Activated CD8-positive, alpha-beta memory T cell treated with anti-CD3 and anti-CD28 coated beads, Interleukin-2, amount 50 U/mL, for 48 hours (primary cell): ENCODE results near the gene ANKRD12.
A peak's percentile ranks its signal among the peaks of the same experiment; 100 is the strongest.

Source experiments
- DNase-seq: peaks from one replicate; pipeline ENCODE4 v3.0.0-alpha.2; 2020

Gene ANKRD12

DNA sequence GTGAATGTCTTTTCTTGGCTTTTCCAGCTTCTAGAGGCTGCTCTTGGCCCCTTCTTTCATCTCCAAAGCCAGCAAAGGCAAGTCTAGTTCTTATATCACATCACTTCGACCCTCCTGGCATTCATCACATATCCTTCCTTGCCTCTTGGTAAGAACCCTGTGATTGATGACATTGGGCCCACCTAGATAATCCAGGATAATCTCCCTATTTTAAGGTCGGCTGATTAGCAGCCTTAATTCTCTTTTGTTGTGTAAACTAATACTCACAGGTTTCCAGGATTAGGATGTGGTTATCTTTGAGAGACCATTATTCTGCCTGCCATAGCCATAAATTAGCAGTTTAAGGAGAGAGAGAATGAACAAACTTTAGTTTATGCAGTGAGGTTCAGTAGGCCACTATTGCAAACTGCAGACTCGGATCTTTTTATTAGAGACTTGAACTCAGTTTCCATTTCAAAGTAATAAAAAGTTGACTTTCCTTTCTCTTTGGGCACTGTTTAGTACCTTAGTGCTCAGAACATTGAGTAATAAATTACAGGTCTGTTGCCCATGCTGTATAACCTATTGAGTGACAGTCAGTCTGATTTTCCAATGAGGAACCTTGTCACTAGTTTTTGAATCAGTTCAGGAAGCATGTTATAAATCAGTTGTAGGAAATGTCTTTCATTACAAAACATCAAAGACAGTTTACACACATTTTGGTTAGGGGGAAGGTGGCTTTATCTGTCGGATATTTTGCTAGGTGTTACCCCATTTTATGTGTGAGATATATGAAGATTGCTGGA lies 29.6 kb upstream of the ANKRD12 start:
- DNase-seq: no peak

DNA sequence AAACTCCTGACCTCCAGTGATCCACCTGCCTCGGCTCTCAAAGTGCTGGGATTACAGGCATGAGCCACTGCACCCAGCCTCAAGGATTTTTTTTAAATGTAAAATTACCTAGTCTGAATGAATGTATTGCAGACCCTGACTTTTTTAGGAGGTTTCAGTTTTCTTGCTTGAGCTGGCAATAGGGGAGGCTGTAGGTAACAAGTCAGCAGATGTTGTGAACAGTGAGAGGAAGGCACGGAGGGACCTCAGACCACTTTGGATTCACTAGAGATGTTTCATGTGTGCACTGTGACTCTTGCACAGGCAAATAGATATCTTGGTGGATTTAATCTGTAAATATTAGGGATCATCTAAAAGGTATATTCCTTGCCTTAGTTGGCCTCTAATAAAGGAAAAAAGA lies 27.7 kb upstream of the ANKRD12 start:
- no peak for DNase-seq

DNA sequence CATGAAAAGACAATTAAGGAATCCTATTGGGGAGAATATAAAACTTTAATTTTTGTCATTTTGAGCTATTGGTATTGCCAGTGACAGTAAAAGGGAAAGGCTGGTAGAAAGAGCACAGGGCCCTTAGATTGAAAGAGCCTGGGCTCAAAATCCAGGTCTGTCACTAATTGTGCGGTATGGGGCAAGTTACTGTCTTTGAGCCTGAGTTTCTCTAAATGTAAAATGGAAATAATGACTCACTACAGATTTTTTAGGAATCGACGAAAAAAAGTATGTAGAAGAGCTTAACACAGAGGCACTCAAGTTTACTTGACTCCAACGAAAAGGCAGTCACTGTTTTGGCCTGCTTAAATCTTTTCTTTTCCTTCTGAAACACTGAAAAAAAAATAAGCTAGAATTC lies 27.1 kb upstream of the ANKRD12 start:
- DNase-seq: no peak

DNA sequence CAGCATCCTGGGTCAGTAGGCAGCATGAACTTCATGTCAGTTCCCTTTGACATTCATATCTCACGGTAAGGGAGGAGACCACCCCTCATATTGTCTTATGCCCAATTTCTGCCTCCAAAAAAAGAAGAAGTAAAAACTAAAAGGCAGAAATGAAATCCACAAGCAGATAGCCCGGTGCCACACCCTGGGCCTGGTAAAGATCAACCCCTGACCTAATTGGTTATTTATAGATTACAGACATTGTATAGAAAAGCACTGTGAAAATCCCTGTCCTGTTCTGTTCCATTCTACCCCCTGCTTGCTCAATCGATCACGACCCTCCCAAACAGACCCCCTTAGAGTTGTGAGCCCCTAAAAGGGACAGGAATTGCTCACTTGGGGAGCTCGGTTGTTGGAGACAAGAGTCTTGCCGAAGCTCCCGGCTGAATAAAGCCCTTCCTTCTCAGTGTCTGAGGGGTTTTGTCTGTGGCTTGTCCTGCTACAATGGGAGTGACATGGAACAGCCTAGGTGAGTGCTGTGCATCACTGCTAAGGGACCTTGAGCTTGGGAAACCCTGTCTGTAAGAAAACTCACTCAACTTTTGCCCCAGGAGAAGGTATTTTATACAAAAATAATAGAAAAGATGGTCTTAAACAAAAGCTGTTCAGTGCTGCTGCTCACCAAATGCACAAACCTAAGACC lies 23.0 kb upstream of the ANKRD12 start:
- no peak for DNase-seq

DNA sequence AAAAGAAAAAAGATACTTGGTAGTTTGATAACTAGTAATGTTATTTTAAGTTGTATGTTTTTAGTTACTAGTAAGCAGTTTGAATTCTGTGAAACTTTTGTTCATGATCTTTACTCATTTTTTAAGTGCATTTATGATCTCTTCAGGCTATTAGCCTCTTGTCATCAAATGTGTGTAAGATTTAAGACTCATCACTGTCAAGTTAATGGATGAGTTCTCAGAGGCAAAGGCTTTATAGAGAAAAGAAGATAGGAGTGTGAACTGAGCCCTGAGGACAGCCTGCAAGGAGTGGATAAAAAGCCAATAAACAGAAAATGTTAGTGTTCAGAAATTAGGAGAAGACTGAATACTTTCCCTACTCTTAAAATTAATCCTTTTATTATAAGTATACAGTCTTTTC lies 20.6 kb upstream of the ANKRD12 start:
- DNase-seq: no peak

DNA sequence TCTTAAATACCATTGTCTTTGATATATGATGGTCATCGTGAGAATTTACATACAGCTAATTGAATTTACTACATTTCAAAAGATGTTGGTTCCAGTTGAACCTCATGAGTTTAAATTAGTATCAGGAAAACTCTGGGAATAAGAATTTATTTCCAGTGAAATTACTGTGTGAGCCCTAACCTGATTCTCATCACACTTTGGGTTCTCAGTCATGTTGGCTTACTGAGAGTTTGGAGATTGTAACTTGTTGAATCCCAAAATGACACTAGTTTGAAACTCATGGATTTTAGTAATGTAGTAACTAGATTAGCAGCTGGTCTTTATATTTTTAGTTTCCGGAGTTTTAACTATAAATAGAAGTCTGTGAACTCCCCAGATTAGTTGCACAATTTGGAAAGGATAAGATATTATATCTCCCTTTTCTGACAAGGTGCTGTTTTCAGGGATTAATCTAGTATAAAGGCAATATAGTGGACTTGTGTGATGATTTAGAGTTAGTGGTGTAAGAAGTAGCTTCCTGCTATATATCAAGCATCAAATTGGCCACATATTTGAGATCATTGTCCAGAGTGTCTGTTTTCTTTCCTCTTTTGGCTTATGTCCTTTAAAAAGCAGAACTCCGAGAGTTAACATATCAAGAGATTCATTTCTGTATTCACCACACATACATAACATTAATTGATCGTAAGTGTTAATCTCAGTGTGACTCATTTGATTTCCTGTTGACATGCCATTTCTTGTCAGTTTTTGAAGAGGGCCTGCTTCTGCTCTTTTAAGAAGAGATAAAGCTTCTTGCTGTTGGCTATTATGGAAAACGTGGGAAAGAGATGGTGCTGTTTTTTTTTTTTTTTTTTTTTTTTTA lies 18.4 kb upstream of the ANKRD12 start:
- DNase-seq: no peak

DNA sequence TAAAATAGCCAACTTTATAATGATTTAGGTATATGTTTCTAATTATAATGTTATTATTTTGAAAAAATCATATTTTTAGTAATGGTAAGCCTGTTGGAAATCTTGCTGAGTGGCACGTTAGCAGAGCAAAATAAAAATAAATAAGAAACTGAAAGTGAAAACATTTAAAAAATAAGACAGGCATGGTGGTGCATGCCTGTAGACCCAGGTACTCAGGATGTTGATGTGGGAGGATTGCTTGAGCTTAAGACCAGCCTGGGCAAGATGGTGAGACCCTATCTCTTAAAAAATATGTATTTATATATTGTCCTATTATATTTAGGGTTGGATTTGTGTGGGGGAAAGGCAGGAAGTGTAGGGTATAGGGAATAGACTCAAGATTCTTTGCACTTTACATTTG lies 15.8 kb upstream of the ANKRD12 start:
- DNase-seq: no peak

DNA sequence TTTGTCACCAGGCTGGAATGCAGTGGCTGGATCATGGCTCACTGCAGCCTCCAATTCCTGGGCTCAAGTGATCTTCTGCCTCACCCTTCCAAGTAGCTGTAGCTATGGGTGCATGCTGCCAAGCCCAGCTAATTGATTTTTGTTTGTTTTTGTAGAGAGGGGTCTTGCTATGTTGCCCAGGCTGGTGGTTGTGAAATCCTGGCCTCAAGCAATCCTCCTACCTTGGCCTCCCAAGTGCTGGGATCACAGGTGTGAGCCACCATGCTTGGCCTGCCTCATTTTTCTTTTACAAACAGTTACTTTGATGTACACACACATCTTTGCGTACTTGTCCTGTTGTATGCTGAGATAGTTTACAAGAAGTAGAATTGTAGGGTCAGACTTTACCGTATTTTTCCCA lies 13.1 kb upstream of the ANKRD12 start:
- no peak for DNase-seq

DNA sequence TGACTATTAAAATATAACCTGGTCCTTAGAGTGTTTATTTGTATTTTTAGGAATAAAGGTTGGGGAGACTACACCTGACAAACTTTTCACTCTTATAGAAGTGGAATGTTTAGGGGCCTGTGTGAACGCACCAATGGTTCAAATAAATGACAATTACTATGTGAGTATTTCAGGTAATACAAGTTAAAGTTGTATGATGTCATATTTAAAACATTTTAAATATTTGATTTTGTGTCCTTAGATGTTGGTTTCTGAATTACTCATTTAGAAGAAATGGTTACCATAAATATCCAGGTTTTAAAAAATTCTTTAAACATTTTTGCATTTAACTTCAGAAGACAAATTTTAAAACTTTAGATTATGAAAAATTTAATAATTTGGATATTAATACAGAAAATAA lies 11.8 kb upstream of the ANKRD12 start:
- DNase-seq: no peak

DNA sequence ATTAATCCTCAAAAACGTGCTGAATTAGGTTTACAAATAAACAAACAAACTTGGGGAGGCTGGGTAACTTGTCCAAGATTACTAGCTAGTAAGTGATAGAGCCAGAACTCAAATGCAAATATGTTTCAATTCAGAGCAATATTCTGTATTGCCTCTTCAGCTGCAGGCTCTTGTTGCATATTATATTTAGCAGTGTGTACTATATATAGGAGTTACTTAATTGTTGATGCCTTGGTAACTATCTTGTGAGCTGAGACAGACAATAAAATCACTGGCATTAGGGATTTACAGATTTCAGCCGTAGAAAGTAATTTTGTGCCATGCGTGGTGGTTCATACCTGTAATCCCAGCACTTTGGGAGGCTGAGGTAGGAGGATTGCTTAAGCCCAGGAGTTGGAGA lies 10.2 kb upstream of the ANKRD12 start:
- DNase-seq: no peak

DNA sequence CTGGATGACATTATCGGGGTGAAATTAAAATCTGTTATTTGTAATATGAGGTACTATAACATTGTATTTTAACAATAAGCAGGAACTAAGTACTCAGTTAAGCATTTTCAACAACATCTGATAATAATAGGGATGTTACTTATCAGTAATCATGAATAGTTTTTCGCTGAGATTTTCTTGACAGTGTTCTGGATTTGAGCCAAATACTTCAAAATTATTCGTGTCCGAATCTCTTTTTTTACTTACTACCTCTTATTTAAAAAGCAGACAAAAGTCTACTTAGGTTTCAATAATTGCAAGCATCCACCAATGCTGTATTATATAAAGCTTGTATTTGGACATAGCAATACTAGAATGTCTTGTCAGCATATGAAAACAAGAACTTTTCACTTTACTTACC lies 6.4 kb upstream of the ANKRD12 start:
- DNase-seq: no peak

DNA sequence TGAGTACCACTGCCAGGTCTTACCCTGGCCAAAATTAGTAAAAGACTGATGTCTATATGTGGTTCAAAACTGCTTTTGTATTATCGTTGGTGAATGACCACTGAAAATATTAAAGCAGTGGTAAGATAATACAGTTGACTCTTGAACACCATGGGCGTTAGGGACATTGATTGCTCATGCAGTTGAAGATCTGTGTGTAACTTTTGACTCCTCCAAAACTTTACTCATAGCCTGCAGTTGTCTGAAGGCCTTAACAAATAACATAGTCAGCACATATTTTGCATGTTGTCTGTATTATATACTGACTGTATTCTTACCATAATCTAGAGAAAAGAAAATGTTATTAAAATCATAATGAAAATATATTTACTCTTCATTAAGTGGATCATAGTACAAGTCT lies 5.8 kb upstream of the ANKRD12 start:
- DNase-seq: no peak

DNA sequence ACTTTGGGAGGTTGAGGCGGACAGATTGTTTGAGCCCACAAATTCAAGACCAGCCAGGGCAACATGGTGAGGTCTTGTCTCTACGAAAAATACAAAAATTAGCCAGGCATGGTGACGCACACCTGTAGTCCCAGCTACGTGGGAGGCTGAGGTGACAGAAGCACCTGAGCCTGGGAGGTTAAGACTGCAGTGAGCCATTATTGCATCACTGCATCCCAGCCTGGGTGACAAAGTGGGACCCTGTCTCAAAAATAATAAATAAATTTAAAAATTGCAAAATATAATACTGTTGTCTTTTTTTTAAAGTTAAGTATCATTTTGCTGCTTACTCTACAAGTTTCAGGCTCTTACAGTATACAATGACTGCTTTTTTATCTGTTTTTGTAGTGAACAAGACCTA lies 4.0 kb upstream of the ANKRD12 start:
- no peak for DNase-seq

DNA sequence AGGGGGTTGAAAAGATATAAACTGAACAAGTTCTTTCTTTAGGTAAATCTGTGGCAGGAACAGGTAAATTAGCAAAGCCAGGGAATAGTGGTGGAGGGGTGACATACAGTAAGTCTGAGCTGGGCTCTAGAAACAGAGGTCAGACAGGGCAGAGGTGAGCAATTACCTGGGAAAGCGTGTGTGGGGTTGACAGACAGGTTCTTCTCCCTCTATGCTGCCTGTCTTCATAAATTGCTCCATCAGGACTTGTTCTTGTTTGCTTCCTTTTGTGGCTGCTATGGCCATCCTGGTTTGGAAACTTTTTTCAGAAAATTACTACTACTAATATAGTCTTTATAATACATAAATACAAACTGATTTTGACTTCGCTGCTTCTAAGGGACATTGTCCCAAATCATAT lies 3.4 kb upstream of the ANKRD12 start:
- DNase-seq: no peak

DNA sequence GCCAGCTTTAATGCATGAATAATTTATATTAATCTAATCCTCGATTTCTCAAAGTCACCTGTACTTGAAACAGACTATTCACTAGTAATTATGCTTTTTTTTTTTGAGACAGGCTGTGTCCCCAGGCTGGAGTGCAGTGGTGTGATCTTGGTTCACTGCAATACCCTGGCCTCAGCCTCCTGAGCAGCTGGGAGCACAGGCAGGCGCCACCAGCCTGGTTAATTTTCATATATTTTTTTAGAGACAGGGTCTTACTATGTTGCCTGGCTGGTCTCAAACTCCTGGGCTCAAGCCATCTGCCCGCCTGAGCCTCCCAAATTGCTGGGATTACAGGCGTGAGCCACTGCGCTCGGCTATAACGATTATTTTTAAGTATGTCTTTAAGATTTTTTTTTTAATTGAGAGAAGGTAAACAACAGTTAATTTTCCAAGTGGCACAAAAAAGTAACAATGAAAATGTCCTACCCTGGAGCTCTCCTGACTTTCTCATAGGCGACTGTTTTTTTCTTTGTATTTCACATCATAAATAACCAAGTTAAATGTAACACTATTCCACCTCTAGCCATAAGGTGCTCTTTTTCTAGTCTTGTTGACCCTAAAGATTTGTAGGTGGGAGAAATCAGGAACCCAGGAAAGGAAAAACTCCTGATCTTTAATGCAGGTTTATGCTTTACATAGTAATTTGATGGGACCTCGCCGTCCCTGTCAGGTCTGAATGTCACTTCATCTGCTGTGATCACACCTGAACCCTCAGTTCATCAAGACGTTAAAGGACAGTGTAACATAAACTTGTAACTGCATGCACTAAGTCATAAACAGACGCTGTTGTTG lies 1.3 kb upstream of the ANKRD12 start:
- no peak for DNase-seq

DNA sequence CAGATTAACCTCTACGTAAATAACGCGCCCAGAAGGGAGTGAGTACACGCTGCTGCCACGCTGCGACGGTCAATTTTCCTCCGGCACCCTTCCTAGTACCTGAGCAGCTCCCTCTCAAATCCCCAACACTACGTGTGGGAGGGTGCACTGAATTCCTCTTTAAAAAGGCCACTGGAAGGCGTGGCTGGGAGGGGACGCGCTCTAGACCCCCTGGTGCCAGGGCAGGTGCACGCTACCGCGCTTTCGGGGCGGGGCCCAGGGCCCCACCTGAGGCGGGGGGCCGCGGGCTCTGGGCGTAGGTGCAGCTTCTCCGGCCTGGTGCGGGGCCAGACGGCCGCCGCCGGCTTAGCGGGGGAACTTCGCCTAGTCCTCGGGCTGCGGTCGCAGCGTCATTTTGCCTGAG lies 668 bp upstream of the ANKRD12 start:
- no peak for DNase-seq

DNA sequence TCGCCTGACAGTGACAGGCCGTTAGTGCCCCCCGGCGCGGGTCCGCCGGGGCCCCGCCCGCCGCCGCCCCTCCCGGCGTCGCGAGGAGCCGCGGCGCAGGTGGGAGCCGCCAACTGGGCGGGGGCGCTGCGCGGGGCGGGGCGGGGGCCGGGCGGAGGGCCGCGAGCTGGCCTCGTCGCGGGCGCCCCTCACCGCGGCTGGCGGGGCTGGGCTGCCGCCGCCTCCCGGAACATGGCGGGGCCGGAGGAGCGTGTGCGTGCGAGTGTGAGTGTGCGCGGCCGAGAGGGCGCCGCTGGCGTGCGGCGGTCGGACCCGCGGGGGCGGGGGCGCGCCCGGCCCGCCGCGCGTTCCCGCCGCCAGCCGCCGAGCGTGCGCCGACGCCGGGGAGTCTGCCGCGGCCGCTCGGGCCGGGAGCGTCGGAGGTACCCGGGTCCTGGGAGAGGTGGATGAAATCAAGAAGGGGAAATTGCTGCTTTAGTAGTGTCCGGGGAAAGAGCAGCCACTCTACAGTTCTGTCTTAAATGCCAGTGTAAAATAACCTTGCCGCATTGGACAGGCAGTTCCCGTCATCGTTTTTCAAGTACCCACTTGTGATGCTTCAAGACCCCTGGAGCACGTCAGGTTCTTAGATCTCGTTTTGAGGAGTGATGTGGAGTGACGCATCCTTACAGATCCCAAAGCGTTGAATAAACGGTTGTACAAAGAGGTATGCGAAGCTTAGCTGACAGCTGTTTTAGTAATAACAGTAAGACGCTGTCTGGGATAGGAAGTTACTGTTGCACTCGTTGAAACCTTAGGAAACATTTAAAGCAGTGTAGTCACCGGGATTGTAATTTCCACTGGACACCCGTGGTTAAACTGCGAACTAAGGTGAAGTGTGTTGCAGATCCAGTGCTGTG lies 836 bp downstream of the ANKRD12 start:
- DNase-seq: peak; percentile 84

DNA sequence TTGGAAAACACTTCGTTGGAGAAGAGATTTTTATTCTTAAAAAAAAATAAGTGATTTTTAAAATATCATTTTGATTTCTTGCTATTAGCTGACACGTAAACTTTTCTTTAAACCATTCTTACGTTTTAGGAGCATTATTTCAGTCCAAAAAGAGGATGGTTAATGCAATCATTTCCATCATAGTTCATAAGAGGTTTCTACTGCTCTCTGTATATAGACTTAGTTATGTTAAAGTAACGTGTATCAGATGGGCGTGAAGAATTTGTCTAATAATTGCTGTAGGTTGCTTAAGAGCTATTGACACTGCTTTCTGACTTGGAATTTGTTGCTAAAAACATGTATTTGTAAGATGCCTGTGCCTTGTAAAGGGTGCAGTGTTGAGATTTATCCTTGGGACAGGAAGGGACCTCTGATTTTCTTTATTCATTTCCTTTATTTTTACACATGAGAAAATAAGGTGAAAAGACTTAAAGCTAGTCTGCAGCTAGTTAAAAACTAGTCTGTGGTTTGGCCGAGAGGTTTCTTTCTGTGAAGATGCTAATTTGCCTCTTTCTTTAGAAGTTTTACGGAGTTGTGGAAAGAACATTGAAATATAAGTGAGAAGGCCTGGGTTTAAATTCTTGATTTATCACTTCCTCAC lies 2.9 kb downstream of the ANKRD12 start:
- no peak for DNase-seq

DNA sequence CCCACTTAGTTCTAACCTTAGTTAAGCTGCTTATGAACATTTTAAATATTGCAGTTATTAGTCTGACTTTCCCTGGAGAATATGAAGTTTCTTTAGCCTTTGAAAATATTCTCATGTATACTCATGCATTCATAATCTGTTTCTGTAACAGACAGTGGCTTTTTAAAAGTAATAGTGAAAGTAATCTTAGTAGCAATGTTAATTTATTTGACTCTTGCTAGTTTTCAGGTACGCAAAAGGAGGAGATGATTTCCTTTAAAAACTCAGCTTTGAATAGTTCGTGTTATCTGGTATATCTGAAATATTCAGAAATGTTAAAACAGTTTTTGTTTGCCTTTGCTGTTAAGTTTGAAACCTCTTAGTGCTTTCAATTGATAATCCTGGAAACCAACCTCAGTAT lies 3.8 kb downstream of the ANKRD12 start:
- DNase-seq: no peak

DNA sequence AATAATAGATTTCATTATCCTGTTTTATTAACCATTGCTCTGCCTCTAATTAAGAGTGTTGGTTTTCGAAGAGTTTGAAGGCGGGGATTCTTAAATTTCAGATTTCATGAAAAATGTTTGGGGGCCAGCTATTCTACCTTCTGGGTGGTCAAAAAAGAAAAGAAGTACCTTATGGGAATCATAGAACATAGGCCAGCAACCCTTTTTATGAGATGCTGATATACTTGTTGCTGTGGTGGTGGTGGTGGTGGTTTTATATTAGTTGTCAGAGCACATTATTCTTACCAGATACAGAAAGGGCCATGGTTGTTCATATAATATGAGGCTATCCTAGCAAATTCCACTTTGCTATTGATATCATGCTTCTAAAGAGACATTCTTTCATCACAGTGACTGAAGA lies 4.4 kb downstream of the ANKRD12 start:
- no peak for DNase-seq

DNA sequence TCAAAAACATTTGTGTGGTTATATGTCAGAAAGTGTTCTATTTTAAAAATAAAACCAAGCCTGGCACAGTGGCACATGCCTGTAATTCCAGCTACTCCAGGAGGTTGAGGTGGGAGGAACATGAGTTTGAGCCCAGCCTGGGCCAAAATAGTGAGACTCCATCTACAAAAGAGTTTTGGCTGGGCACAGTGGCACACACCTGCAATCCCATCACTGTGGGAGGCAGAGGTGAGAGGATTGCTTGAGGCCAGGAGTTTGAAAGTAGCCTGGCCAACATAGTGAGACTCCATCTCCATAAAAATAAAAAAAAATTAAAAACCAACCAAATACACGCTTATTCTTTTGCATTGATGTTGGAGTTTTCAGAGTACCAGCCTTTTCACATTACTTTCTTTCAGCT lies 9.6 kb downstream of the ANKRD12 start:
- DNase-seq: no peak
